GM23338 (cell line): Measurements from ENCODE around the gene RIMS1.

ENCODE experiments used
- CREB1 ChIP-seq: fragments of 250-450 bp; sonication (Bioruptor Pico); IDR thresholded peaks from 2 replicates; pipeline ENCODE4 v1.5.0; 2020; ENCODE audit warnings: low read depth, mild to moderate bottlenecking, moderate library complexity
- CTCF ChIP-seq, 2 experiments: fragments of 200-600 bp in 1 of 2; sonication (generic) in 1 of 2; conservative IDR thresholded peaks; 2 replicates each; pipeline versions ENCODE4 v1.5.1 to v1.6.1; 2016 to 2017; ENCODE audit warnings: antibody characterized with exemption in 2 of 2, low read depth in 2 of 2, mild to moderate bottlenecking in 2 of 2, moderate library complexity in 1 of 2
- ETS1 ChIP-seq: IDR thresholded peaks from 2 replicates; pipeline ENCODE4 v1.6.1; 2016; ENCODE audit warnings: antibody characterized with exemption
- EZH2 ChIP-seq: fragments of 200-600 bp; sonication (generic); IDR thresholded peaks from one replicate; pipeline ENCODE4 v1.8.0; 2017; ENCODE audit warnings: antibody characterized with exemption, mild to moderate bottlenecking, low read depth; ENCODE audit not compliant: unreplicated experiment

GRCh38 chr6:72424476-72424875, 538.1 kb downstream of the RIMS1 start:
- TF ChIP-seq CTCF (conservative IDR thresholded peaks at IDR 0.05; ENCODE audit: low read depth in 2 of 2): no peak
- no peak for TF ChIP-seq ETS1
- no peak for TF ChIP-seq EZH2
- TF ChIP-seq CREB1 (CRISPR knock-in tag): no peak
